ENCODE measurements around the gene CUBN. TPM values are rescaled to one million over a fixed set of nuclear protein-coding genes. Genes with fewer than 3 reads are reported as not detected.

CUBN gene
- polyA plus RNA-seq, 4 donors, result 100 to 272 (median 187) TPM

Other genes starting within 250 kb of the CUBN start
- gene TRDMT1, start 71.9 kb upstream of the CUBN start, polyA plus RNA-seq (ENCODE audit: insufficient read length in 4 of 4), result 10 to 100 TPM in 2 of 4 donors, 1 to 10 TPM in 2; 8.2 to 13.0 (median 10.4) TPM
- 1,000 to 10,000 TPM; 1,222 to 1,404 (median 1,250) TPM for gene VIM, start 98.4 kb upstream of the CUBN start, polyA plus RNA-seq (ENCODE audit: insufficient read length in 4 of 4)

All from left renal cortex interstitium (tissue), 4 donors.